GM19463 (cell line): Measurements from ENCODE around the gene KCNK13.
"Not testable (repeated sequence)": the region's sequence is repeated elsewhere in the genome, so short reads cannot be mapped to it uniquely, and the experiment has no call there.

Experiments used
- ATAC-seq: cut with Tn5 transposase; IDR thresholded peaks from one replicate; pipeline ENCODE4 v1.9.1; 2021; ENCODE audit warnings: mild to moderate bottlenecking, moderate library complexity; ENCODE audit not compliant: unreplicated experiment

KCNK13 gene

DNA sequence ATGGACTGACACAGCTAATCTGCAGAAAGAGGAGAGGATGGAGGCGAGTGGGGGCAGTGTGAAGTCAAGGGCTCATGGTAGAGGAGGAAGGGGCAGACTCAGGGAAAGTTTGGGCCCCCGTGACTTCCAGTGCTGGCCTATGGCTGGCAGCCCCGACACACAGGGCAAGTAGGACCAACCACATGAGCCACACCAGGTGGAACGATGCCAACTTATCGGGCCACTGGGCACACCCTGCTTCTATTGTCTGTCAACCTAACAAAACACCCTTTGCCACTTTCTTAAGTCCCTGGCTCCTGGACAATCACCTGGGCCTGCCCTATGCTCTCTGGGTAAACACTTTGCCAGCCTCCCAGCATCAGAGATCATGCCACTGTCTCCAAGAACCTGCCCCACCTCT is 129.4 kb downstream of the KCNK13 start:
- no peak for ATAC-seq

DNA sequence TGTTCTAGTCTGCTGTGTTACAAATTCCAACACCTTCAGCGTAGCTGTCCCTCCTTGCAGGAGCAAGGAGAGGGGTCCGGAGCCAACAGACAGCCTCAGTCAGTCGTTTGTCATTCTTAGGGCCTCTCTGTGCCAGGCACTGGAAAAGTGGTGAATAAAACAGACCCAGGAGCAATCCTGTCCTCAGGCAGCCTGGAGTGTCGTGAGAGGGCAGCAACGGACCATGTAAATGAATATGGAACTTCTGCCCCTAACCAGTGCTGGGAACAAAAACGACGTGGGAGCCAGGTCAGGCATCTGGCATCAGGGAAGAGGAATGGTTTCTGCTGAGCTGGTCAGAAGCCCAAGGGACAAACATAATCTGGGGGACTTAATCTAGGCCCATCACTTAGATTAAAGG is 129.8 kb downstream of the KCNK13 start:
- no peak for ATAC-seq

DNA sequence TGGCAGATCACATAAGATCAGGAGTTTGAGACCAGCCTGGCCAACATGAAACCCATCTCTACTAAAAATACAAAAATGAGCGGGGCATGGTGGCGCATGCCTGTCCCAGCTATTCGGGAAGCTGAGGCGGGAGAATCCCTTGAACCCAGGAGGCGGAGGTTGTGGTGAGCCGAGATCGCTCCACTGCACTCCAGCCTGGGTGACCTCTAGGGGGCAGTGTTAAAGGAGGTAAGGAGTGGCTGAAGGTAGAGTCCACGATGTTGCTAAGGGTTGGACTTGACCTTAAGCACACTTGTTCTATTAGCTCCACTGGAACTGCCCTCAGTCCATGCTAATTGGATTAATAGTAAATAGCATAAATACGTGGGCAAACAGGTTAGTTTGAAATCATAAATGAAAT is 132.1 kb downstream of the KCNK13 start:
- no peak for ATAC-seq

DNA sequence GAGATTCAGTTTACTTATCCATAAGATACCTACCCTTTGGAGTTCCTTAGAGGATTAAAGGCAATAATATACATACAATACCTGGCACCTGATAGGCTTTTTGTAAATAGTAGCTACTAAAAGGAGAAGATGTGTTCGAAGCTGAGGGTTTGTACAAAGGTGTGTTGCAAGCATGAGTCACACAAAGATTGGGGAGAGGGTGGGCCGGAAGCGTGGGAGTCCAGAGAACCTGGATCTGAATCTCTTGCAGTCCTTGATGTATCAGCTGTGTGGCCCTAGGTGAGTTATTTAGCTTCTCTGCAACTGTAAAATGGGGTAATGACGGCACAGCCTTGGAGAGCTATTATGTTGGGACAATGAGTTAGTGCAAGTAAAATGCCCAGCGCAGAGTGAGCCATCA is 132.9 kb downstream of the KCNK13 start:
- ATAC-seq: no peak

DNA sequence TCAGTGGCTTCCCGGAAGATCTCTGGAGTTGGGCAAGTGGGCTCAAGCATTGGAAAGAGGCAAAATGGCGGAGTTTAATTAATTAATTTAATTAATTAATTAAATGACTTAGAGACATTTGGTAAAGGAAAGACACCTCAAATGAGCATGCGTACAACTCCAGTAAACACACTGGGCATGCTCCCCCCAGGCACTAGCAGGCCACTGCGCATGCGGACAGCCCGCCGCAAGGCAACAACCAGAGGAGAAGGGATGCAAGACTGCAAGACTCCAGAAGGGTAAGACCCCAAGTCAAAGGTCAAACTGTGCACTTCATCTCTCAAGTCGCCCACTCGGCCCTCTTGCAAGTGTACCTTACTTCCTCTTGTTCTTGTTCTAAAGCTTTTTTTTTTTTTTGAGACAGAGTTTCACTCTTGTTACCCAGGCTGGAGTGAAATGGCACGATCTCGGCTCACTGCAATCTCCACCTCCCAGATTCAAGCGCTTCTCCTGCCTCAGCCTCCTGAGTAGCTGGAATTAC is 136.8 kb downstream of the KCNK13 start:
- ATAC-seq: no peak

DNA sequence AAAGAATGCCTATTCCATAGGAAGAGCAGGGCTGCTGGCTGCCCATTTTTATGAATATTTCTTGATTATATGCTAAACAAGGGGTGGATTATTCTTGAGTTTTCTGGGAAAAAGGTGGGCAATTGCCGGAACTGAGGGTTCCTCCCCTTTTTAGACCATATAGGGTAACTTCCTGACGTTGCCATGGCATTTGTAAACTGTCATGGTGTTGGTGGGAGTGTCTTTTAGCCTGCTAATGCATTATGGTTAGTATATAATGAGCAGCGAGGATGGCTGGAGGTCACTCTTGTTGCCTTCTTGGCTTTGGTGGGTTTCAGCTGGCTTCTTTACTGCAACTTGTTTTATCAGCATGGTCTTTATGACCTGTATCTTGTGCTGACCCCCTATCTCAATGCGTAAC is 138.8 kb downstream of the KCNK13 start:
- not testable (repeated sequence) for ATAC-seq

DNA sequence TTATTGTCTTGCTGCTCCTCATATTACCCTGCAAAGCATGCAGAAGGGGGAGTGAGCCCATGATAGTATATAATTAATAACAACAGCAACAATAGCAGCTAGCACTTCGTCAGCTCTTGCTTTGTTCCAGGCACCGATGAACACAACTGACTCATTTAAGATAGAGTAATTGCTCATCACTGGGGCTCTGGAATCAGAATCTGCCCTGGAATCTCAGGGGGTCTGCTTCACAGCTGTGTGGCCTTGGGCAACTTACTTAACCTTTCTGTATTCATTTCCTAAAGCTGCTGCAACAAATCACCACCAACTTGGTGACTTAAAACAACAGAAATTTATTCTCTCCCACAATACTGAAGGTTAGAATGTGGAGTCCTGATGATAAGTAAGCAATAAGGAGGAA is 139.6 kb downstream of the KCNK13 start:
- no peak for ATAC-seq

DNA sequence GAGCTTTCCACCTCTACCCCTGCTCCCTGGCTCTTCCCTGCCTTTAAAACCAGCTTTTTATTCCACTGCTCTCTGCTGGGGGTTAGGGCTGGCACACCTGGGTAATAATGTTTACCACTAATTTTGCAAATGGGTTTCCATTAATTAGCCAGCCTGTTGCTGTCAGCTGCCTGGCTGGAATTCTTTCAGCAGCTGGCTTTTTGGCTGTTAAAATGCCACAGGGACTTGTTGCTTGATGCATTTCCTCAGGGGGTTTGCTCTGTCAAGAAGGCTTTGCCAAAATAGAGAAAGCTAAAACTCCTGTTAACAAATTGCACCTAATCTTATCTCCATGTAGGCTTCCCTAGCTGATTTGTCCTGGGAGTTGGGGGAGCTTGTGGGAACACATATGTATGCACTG is 142.7 kb downstream of the KCNK13 start:
- ATAC-seq: no peak

DNA sequence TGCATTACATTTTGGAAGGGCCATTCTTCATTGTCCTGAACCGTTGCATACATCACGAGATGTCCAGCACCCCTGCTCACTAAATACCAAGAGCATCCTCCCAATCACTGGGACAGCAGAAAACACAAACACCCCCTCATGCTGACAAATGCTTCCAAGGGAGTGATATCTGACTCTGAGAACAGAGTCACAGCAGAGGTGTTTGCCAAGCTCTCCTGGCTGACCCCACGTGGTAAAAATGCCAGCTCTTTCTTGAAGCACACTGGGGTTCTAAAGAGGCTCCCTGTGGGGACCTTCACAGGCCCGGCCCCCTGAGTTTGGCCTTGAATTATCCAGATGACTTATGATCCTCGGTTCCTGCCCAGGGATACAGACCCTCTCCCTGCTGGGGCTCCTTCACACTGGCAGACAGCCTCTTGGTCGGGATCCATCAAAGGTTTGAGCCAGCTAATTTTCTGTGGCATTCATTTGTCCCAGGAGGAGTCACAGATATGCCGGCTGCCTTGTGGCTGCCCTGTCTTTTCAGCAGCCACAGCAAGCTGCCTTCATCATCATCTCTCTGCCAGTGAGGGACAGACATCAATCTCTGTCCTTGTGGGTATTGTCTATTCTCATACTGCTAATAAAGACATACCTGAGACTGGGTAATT is 151.4 kb downstream of the KCNK13 start:
- ATAC-seq: no peak

DNA sequence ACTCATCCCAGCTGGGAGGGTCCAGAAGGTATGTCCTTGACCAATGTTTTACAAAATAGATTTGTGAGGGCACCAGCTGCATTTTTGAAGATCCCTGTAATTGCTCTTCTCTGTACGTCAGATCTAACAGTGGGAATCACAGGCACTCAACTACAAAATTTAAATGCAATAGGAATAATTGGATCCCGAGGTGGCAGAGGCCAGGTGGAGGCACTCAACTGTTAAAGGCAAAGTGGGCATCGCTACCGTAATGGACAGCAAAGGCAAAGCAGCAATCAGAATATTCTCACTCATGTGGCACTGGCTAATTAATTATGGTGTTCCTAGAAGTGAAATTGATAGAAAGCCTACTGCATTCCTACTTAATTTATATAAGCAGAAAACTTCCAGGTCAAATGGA is 166.7 kb downstream of the KCNK13 start:
- ATAC-seq: no peak

DNA sequence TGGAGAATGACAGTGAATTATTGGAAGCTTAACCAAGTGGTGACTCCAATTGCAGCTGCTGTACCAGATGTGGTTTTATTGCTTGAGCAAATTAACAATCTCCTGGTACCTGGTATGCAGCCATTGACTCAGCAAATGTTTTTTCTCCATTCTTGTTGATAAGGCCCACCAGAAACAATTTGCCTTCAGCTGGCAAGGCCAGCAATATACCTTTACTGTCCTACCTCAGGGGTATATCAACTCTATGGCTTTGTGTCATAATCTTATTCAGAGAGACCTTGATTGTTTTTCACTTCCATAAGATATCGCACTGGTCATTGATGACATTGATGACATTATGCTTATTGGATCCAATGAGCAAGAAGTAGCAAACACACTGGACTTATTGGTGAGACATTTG is 168.1 kb downstream of the KCNK13 start:
- not testable (repeated sequence) for ATAC-seq
